Dermis microvascular lymphatic vessel endothelial cell (primary cell): ENCODE measurements around the gene RRAD. TPM values are rescaled to one million over a fixed set of nuclear protein-coding genes. Genes with fewer than 3 reads are reported as not detected.
A peak's percentile ranks its signal among the peaks of the same experiment; 100 is the strongest.
"Not testable (repeated sequence)": the region's sequence is repeated elsewhere in the genome, so short reads cannot be mapped to it uniquely, and the experiment has no call there.

Source experiments
- DNase-seq, 2 donors: peaks; one replicate each; pipeline versions ENCODE4 v3.0.0 to v3.0.0-alpha.2; 2010; ENCODE audit warnings: low read depth in 2 of 2
- total RNA-seq: library from RNA; depleted of rRNA; stranded (reverse); fragments of >200 nt; gene quantifications from 2 replicates; pipeline ENCODE4 v1.2.1, GENCODE V29; 2014

Gene RRAD
- total RNA-seq, 1 donor from 2014 or later, result 1.0 TPM

DNA sequence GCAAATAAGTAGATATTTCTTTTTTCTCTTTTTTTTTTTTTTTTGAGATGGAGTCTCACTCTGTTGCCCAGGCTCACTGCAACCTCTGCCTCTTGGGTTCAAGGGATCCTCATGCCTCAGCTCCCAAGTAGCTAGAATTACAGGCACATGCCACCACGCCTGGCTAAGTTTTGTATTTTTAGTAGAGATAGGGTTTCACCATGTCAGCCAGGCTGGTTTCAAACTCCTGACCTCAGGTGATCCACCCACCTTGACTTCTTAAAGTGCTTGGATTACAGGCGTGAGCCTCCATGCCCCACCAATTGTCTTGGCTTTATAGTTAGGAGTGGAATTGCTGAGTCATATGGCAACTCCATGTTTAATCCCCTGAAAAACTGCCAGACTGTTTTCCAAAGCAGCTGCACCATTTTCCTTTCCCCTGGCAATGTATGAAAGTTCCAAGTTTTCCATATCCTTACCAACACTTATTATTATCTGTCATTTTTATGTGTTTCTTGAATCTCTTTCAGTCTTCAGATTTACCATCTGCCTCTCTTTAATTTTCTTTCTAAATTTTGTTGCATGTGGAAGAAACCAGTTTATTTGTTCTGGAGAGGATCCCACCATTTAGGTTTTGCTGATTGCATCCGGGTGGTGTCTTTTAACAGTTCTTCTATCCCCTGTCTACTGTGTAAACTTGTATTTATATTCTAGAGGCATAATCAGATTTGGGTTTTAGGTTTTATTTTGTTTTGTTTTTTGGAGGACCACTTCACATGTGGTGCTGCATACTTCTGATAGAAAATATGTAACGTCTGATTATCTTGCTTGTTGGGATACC is 25.8 kb upstream of the RRAD start:
- no peak for DNase-seq

DNA sequence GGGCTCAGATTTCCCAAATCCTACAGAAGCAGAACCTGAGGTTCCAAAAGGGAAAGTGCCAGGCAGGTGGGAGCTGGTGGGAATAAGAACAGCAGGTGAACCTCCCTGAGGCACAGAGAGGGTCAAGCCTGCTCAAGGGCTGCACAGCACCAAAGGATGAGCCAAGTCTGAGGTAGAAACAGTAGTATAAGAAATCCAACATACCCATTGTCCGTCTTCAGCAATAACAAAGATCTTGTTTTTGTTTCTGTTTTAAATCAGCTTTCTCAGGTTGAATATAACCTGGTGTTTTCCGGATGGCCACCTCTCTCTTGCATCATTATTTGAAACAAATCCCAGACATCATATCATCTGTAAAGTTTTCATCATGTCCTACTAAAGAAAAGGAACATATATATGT is 25.1 kb upstream of the RRAD start:
- DNase-seq, result no peak

DNA sequence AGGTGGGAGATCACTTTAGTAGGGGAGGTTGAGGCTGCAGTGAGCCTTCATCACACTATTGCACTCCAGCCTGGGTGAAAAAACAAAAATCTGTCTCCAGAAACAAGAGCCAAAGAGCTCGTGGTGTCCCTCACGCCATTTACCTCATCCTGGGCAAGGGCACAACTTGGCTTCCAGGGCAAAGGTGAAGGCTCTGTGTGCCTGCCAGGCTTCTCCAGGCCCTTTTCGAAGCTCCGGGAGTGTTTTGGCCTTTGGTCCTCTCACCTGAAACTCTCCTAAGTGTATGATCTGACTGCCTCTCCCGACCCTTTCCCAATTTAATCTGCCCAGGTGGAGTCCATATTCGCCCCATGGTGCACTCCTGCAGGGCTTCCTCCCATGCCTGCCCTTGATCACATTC is 24.1 kb upstream of the RRAD start:
- DNase-seq, result no peak

DNA sequence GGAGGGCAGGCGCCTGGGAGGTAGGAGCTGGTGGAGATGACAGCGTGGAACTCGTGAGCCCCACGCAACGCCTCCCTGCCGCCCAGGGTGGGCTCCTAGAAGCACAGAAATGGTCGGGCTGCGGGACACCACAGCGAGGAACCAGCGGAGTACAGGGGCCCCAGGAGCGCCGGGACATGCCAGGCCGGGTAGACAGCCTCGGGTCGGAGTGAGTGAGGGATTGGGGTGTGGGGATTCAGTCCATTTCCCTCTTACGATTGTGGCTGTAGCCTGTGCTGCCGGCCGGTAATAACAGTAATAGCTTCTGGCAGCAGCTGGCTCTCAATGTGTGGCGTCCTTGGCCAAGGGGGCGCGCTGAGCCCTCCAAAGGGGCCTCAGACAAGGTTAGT is 23.5 kb upstream of the RRAD start:
- DNase-seq, result no peak

DNA sequence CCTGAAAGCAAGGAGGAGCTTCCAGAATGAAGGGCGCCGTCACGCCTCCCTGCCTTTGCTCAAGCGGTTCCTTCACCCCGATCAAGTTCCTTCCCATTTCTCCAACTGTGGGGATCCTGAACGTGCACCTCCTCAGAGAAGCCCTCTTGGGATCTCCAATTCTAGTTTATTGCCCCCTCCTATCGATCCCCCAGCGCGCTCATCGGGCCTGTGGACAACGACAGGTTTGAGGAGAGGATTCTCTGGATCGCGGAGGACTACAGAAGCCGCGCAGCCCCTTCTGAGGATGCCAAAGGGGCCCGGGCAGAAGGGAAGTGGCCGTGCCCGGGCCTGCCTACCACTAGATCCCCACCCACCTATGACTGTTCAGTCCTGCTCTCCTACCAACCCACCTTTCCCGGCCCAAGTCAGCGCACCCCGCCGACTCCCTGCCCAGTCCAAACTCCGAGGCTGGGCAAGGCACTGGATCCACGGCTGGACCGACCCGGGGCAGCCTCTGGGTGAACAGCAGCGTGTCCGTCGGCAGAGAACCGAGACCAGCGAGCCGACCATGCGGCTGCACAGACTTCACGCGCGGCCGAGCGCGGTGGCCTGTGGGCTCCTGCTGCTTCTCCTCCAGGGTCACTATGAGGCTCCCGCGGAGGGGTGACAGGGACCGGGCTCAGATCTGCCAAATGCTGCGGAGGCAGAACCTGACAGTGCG is 22.9 kb upstream of the RRAD start:
- no peak for DNase-seq

DNA sequence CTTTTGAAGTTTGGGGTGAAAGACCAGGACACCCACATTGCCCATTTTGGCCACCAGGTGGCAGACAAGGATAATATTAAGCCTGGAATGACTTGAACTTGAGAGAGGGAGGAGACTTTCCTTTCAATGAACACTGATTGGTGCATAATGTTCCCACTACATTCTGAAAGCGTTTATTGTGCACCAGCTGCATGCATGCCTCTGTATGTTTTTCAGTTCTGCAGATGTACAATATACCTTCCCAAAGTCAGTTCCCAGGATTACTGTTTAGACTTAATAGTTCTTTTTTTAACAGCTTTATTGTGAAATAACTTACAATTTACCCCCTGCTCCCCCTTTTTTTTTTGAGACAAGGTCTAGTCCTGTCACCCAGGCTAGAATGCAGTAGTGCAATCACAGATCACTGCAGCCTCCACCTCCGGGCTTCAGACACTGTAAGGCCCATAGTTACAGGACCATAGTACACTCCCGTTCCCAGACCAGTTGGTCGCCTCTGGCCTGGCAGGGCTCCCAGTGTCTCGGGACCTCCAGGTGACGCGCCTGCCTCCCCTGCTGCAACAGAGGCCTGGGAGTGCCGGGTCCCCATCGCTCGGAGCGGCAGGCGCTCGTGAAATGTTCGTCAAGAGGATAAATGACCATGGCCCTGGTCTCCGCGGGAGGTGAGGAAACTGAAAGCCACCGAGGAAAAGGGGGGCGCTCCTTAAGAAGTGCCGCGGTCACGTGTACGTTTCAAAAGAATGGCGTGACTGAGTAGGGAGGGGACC is 22.1 kb upstream of the RRAD start:
- peak; percentile 71 to 80 for DNase-seq

GRCh38 chr16:66946974-66947301 is 21.6 kb upstream of the RRAD start:
- DNase-seq, result no peak

GRCh38 chr16:66946541-66946940 is 21.2 kb upstream of the RRAD start:
- DNase-seq, result no peak

DNA sequence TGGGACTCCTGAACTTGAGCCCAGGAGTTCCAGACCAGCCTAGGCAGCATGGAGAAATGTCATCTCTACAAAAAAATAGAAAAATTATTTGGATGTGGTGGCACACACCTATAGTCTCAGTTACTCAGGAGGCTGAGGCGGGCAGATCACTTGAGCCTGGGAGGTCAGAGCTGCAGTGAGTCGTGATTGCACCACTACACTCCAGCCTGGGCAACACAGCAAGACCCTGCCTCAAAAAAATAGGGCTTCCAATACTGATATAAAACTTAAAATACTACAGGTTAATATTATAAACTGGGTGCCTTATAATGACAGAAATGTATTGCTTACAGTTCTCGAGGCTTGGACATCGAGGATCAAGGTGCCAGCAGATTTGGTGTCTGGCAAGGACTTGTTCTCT is 20.6 kb upstream of the RRAD start:
- no peak for DNase-seq

DNA sequence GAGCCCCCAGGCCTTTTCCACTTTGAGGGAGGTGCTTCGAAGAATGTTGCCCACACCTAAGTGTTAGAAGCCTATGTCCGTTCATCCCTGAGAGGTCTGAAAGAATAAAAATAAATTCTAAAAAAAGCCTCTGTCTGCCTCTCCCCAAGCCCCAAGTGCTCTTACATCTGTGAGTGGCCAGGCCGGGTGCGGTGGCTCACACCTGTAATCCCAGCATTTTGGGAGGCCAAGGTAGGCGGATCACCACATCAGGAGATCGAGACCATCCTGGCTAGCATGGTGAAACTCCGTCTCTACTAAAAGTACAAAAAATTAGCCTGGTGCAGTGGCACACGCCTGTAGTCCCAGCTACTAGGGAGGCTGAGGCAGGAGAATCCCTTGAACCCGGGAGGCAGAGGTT is 19.6 kb upstream of the RRAD start:
- DNase-seq, result not testable (repeated sequence)

DNA sequence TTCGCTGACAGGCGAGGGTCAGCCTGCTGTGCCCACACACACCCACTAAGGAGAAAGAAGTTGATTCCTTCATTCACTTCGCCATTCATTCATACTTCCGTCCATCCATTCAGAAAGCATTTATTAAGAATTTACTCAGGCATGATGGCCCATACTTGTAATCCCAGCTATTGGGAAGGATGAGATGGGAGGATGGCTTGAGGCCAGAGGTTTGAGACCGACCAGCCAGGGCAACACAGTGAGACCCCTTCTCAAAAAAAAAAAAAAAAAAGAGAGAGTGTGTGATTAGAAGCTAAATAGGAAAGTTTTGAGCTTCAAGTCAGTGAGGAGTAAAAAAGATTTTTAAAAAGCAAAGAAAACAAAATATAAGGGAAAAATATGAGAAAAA is 18.7 kb upstream of the RRAD start:
- DNase-seq, result no peak

GRCh38 chr16:66943426-66944053 is 18.2 kb upstream of the RRAD start:
- DNase-seq, result no peak

DNA sequence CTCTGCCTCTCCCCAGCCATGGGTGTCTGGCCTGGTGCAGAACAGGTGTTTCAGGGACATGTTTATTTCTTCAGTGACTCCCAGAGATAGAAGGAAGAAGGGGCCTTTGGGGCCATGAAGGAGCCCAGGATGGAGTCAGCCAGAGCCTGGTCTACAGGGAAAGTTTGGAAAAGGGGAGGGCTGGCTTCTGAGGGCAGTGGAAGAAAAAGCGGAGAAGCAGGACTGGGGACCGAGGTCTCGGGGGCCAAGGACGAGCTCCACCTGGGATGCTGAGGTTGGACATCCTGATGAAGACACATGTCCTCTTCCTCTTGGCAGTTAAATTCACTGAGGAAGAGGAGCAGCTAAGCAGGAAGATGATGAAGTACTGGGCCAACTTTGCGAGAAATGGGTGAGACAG is 17.6 kb upstream of the RRAD start:
- DNase-seq, result no peak

GRCh38 chr16:66940236-66940635 is 14.9 kb upstream of the RRAD start:
- DNase-seq, result no peak

DNA sequence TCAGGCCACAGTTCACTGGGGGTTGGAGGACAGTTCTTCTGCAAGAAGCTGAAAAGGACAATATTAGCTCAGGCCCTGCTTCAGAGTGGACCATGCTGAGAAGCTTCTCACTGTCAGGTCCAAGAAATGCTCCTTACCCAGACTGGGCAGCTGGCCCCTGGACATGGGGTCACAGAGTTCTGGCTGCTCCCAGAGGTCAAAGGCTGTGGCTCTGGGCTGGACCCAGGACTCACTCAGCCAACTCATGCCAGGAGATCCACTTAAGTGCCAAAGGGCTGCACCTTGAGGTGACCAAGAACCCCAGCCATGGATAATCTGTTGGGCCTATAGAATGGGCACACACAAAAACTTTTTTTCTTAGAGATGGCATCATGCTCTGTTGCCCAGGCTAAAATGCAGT is 14.0 kb upstream of the RRAD start:
- no peak for DNase-seq

DNA sequence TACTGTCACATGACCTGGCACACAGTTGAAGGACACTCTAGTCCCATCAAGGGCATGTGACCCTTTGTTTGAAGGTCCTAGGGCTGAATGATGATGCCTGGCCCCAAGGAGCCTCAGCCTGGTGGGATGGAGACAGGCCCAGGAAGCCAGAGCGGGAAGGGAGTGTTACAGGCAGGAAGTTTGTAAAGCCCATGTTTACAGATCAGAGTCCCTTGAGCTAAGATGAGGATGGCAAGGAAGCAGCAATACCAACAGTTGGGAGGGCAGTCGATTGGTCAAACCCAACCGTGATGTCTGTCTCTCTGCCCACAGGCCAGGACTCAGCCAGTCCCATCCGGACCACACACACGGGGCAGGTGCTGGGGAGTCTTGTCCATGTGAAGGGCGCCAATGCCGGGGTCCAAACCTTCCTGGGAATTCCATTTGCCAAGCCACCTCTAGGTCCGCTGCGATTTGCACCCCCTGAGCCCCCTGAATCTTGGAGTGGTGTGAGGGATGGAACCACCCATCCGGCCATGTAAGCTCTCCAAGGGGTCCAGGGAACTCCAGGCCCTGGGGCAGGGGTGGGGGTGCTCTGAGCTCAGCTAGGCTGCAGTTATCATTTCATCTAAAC is 12.5 kb upstream of the RRAD start:
- DNase-seq, result no peak

DNA sequence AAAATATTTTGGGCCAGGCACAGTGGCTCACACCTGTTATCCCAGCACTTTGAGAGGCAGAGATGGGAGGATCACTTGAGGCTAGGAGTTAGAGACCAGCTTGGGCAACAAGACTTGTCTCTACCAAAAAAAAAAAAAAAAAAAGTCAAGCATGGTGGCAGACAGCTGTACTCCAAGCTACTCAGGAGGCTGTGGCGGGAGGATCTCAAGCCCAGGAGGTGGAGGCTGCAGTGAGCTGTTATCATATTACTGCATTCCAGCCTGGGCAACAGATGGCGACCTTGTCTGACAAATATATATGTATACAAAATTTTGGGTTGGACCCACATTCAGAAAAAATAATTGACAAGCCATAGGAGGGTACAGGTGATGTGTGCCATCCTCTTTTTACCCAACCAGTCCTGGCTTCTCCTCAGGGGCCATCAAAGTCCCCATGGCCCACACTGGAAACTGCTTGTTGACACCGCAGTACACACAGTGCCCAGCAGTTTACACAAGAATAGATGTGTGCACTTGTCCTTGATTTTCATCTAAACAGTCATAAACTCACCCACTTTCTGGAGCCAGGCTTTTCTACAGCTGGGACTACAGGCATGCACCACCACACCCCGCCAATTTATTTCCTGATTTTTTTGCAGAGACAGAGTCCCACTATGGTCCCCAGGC is 11.7 kb upstream of the RRAD start:
- no peak for DNase-seq

GRCh38 chr16:66936462-66936861 is 11.1 kb upstream of the RRAD start:
- DNase-seq, result no peak

DNA sequence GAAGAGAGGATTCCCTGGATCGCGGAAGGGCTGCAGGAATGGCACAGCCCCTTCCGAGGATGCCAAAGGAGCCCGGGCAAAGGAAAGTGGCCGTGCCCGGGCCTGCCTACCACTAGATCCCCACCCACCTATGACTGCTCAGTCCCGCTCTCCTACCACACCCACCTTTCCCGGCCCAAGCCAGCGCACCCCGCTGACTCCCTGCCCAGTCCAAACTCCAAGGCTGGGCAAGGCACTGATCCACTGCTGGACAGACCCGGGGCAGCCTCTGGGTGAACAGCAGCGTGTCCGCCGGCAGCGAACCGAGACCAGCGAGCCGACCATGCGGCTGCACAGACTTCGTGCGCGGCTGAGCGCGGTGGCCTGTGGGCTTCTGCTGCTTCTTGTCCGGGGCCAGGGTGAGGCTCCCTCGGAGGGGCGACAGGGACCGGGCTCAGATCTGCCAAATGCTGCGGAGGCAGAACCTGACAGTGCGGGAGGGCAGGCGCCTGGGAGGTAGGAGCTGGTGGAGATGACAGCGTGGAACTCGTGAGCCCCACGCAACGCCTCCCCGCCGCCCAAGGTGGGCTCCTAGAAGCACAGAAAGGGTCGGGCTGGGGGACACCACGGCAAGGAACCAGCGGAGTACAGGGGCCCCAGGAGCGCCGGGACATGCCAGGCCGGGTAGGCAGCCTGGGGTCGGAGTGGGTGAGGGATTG is 10.1 kb upstream of the RRAD start, which contains the start of gene CES2:
TSS of gene CES2 (plus strand) at position 203 of the 698 bp plus-strand sequence. CDS start at position 323, 120 bp downstream.
- DNase-seq, result peak in 1 of 2 donors; percentile 38

- DNase-seq, result not testable (repeated sequence)
These were observed 9.5 kb upstream of the RRAD start for GRCh38 chr16:66934839-66935313.
